Measurements from ENCODE around the gene IMPACT.

The IMPACT gene

DNA sequence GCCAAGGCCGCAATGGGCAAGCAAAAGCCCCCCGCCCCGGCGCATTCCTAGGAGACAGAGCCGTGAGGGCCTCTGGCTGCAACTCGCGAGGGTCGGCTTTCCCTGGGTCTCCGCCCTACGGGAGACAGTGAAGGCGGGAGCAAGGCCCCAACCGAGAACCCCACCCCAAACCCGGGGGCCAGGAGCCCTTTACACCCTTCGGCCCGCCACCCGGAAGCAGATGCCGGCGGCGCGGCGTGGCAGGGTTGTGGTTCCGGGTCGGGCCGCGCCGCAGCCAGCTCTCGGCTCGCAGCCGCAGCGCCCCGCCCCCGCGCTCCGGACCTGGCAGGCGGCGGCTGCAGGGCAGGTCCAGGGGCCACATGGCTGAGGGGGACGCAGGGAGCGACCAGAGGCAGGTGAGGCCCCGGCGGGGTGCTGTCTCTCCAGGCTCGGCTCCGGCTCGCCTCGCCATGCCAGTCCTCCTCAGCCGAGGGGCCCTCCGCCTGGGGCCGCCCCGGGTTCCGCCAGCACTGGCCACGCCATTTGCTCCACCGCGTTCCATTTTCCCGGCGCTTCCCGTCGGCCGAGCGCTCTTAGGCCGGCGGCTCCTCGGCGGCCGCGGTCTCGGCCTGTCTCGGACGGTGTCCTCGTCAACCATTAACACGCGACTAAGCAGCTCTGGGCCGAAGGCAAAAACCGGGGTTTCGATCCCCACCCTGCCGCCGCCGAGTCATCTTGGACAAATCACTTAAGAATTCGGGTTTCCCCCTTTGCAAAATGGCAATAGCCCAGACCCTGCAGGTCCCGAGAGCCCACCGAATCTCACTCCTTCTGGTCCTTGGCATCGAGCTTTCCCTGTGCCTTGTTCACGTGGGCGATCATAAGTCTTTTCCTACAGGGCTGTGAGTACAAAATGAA, at the start of gene IMPACT:
TSS of gene IMPACT (plus strand) at position 273 of the 897 bp plus-strand sequence. CDS start at position 360, 87 bp downstream.
- peak; percentile 74 for DNase-seq

- no peak for DNase-seq
These were observed 47.9 kb upstream of the IMPACT start for GRCh38 chr18:24378598-24378997.

GRCh38 chr18:24380163-24380747, 46.2 kb upstream of the IMPACT start:
- no peak for DNase-seq

GRCh38 chr18:24381126-24381525, 45.3 kb upstream of the IMPACT start:
- DNase-seq: no peak

DNA sequence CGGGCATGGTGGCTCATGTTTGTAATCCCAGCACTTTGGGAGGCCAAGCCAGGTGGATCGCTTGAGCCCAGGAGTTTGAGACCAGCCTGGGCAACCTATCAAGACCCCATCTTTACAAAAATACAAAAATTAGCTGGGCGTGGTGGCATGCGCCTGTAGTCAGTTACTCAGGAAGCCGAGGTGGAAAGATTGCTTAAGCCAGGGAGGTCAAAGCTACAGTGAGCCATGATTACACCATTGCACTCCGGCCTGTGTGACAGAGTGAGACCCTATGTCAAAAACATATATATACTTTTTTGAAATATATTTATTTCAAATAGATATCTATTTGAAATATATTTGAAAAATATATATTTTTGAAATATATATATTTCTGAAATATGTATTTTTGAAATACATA, 39.8 kb upstream of the IMPACT start:
- no peak for DNase-seq

DNA sequence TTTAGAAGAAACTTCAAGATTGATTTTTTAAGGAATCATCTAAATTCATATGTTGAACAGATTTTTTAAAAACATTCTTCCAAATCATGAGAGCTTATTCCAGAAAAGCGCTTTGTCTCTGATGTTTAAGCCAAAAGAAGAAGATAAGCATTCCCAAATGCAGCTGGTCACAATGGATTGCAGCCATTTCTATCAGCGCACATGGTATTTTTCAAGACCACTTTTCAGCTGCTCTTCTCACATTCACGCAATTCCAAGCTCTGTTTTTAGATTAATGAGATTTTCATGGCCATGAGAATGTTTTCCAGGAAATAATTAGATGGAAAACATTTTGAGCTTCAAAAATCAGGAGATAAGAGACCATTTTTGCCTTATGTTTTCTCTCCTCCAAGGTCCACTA, 37.5 kb upstream of the IMPACT start:
- no peak for DNase-seq

- no peak for DNase-seq
These were observed 31.2 kb upstream of the IMPACT start for GRCh38 chr18:24395049-24395795.

GRCh38 chr18:24396082-24396633, 30.3 kb upstream of the IMPACT start:
- no peak for DNase-seq

GRCh38 chr18:24397131-24397693, 29.3 kb upstream of the IMPACT start:
- DNase-seq: no peak

DNA sequence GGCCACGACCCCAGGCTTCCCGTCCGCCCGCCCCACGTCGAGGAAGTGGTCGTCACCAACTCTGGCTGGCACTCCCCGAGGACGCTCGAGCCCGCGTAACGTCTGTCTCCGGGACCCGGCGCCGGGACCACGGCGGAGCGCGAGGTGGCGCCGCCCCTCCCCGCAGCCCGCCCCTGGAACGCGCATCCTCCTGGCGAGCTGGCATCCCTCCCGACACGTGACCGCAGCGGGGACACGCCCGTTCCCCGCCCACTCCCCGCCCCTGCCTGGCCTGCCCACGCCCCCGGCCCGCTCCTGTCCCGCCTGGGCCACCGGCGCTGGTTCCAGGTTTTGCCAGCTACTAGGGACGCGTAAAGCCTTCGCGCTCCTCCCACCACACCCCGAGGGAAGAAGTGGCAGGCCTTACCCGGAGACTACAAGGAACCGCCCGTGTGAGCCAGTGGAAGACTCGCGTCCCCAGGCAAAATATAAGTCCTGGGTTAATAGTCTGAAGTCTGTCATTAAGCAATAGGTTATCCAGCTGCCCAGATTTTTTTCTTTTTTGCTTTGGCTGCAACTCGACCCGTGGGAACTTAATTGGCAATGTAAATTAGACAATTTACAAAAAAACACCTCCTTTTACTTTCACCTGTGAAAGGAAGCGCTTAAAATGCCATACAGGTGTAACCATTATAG, 28.6 kb upstream of the IMPACT start, which contains the start of gene OSBPL1A:
TSS of gene OSBPL1A (minus strand) at position 131 of the 675 bp plus-strand sequence. CDS start 20,291 bp downstream, outside the sequence.
- DNase-seq: peak; percentile 68

- DNase-seq: no peak
These were observed 27.9 kb upstream of the IMPACT start for GRCh38 chr18:24398540-24398939.

DNA sequence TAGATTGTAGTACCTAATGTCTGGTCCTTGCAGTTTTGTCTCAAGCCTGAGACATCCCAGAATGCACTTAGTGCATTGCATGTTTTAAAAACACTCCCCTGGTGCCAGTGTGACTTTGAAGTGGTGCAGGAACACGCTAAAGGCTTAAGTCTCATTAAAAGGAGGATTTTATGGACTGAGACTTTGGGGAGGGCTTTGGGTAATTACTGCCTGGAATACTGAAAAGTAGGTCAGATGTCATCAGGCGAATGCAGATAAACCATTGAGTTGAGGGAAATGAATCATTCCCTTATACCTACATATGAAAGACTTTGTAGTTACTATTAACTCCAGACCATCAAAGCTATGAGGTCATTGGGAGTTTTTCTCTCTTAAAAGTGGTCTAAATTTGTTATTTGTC, 25.9 kb upstream of the IMPACT start:
- DNase-seq: no peak

- no peak for DNase-seq
These were observed 24.2 kb upstream of the IMPACT start for GRCh38 chr18:24402209-24402785.

- DNase-seq: no peak
These were observed 23.4 kb upstream of the IMPACT start for GRCh38 chr18:24403076-24403475.

- no peak for DNase-seq
These were observed 21.9 kb upstream of the IMPACT start for GRCh38 chr18:24404591-24404990.

DNA sequence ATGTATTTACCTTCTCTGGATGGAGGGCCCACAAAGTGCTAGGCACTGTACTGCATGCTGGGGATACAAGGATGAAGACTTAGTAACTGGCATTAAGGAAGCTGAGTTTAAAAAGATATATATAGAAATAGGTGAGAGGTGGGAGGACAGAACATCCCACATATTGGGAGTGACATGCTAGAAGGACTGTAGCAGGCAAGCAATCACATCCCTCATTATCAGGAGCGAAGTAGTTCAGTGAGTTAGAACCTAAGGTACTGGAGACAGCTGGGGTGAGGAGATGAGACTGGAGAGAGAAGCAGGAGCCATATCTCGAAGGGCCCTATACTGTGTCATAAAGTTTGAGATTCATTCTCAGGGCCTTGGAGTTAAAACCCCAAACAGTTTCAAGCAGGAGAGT, 18.0 kb upstream of the IMPACT start:
- DNase-seq: no peak

- no peak for DNase-seq
These were observed 13.3 kb upstream of the IMPACT start for GRCh38 chr18:24413148-24413547.

DNA sequence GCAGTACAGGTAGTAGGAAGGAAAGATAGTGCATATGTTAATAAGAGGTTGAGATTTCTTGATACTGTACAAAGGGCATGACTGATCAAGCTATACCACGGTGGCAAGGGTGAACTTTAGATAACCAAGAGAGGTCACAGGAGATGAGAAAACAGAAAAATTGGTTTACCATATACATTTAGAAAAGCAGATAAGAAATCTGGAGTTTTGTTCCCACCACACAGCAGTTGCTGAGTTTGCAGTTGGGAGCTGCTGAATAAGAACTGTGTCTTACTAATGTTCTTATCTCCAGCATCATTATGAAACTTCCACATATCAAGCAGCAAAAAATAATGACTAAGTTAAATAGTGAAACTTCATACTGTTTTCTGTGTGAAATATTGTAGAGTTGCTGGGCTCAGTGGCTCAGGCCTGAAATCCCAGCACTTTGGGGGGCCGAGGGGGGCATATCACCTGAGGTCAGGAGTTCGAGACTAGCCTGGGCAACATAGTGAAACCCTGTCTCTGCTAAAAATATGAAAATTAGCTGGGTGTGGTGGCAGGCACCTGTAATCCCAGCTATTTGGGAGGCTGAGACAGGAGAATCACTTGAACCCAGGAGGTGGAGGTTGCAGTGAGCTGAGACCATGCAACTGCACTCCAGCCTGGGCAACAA, 12.0 kb upstream of the IMPACT start:
- no peak for DNase-seq

GRCh38 chr18:24417480-24417879, 9.0 kb upstream of the IMPACT start:
- no peak for DNase-seq

DNA sequence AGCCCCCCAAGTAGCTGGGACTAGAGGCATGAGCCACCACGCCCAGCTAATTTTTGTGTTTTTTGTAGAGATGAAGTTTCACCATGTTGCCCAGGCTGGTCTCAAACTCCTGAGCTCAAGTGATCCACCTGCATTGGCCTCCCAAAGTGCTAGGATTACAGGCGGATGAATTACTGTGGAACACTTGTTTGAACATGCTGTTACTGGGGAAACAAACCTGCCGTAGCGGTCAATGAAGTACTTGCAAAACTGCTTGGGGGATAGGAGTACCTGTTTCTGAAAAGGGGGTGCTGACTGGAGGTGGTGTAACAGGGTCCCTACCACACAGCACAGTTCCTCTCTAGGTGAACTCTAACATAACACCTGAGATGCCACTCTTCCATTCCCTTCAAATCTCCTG, 5.9 kb upstream of the IMPACT start:
- no peak for DNase-seq

GRCh38 chr18:24421831-24422230, 4.6 kb upstream of the IMPACT start:
- DNase-seq: no peak

DNA sequence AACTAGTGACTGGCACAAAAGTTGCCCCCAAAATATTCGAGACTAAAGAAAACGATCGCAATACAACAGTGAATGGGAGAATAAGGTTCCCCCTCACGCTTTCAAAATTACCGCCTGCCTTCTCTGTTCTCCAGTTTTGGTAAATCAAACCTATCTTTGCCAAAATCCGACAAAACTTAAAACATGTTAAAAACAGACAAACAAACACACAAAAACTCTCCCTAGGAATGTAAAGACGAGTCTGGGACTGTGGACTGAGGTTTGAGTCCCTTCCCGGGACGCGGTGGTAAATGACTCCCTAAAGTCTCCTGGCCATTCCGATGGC, 435 bp upstream of the IMPACT start:
- DNase-seq: no peak
